ENCODE results near the gene CDC25A. TPM values are rescaled to one million over a fixed set of nuclear protein-coding genes. Genes with fewer than 3 reads are reported as not detected.

The CDC25A gene
- total RNA-seq, 1 experiment from 2014 or later = 35.5 TPM

DNA sequence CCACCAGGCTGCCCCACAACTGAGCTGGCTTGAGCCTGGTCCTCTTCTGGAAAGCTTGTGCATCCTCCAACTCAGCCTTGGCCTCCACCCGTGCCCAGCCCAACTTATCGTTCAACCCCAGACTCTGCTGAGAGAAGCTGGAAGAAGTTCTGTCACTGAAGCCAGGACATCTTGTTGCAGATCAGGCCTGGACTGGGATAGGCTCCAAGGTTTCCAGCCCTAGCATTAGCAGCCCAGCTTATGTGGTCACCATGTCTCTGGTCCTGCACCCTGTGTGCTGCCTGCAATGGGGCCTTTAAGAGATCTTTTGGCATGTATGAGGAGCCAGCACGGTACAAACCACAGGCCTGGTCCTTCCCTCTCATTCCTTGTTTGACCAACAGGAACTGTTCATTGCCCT lies 19.9 kb upstream of the CDC25A start:
- DNase-seq = no peak
- Histone ChIP-seq H3K27me3 (replicated peaks; ENCODE audit: control insufficient read depth, insufficient read depth, low read length) (no peaks in the 10 kb centered on the region), H3K9me3 (no peaks in the 10 kb centered on the region), H3K4me3 (ENCODE audit: low read depth, low read length) (no peak overlapping the region), H3K36me3 (ENCODE audit: control insufficient read depth, insufficient read depth, low read length) (no peaks in the 10 kb centered on the region), H3K4me1 (no peaks in the 10 kb centered on the region)
- ChIA-PET POLR2A (no interaction called here), CTCF (no interaction called here)
- no peaks in the 10 kb centered on the region for H3K36me3 Mint-ChIP-seq (ENCODE audit: insufficient read depth, unreplicated experiment)
- H3K4me3 Mint-ChIP-seq (ENCODE audit: unreplicated experiment) = no peak overlapping the region
- TF ChIP-seq, protein P1, sequence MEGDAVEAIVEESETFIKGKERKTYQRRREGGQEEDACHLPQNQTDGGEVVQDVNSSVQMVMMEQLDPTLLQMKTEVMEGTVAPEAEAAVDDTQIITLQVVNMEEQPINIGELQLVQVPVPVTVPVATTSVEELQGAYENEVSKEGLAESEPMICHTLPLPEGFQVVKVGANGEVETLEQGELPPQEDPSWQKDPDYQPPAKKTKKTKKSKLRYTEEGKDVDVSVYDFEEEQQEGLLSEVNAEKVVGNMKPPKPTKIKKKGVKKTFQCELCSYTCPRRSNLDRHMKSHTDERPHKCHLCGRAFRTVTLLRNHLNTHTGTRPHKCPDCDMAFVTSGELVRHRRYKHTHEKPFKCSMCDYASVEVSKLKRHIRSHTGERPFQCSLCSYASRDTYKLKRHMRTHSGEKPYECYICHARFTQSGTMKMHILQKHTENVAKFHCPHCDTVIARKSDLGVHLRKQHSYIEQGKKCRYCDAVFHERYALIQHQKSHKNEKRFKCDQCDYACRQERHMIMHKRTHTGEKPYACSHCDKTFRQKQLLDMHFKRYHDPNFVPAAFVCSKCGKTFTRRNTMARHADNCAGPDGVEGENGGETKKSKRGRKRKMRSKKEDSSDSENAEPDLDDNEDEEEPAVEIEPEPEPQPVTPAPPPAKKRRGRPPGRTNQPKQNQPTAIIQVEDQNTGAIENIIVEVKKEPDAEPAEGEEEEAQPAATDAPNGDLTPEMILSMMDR (IDR thresholded peaks at IDR 0.05; ENCODE audit: insufficient read depth in 1 of 2, low read depth in 1 of 2, low read length in 1 of 2, severe bottlenecking in 1 of 2, unreplicated experiment in 1 of 2) = no peak
- BruUV-seq (replicated peaks) = no TSS peak
- no peak overlapping the region for H3K27ac Mint-ChIP-seq (ENCODE audit: unreplicated experiment)
- H3K4me1 Mint-ChIP-seq (ENCODE audit: low read depth, unreplicated experiment) = no peaks in the 10 kb centered on the region
- intact Hi-C loops (cut with micrococcal nuclease; ENCODE audit: unreplicated experiment) = no loop called here
- H3K9me3 Mint-ChIP-seq (ENCODE audit: unreplicated experiment) = no peaks in the 10 kb centered on the region
- H3K27me3 Mint-ChIP-seq (ENCODE audit: insufficient read depth, unreplicated experiment) = no peaks in the 10 kb centered on the region

DNA sequence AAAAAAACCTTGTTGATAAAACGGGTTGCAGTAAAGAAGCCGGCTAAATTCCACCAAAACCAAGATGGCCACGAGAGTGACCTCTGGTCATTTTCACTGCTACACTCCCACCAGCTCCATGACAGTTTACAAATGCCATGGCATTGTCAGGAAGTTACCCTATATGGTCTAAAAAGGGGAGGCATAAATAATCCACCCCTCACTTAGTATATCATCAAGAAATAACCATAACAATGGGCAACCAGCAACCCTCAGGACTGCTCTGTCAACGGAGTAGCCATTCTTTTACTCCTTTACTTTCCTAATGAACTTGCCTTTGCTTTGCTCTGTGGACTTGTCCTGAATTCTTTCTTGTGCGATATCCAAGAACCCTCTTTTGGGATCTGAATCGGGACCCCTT lies 14.4 kb upstream of the CDC25A start:
- Histone ChIP-seq H3K9me3 (no peaks in the 10 kb centered on the region), H3K36me3 (ENCODE audit: control insufficient read depth, insufficient read depth, low read length) (no peaks in the 10 kb centered on the region), H3K4me1 (no peaks in the 10 kb centered on the region), H3K4me3 (ENCODE audit: low read depth, low read length) (no peak overlapping the region), H3K27me3 (replicated peaks; ENCODE audit: control insufficient read depth, insufficient read depth, low read length) (no peaks in the 10 kb centered on the region)
- intact Hi-C loops (cut with micrococcal nuclease; ENCODE audit: unreplicated experiment) = no loop called here
- DNase-seq = no peak
- TF ChIP-seq, protein P1 (IDR thresholded peaks at IDR 0.05; ENCODE audit: insufficient read depth in 1 of 2, low read depth in 1 of 2, low read length in 1 of 2, severe bottlenecking in 1 of 2, unreplicated experiment in 1 of 2) = no peak
- Mint-ChIP-seq H3K27me3 (ENCODE audit: insufficient read depth, unreplicated experiment) (no peaks in the 10 kb centered on the region), H3K36me3 (ENCODE audit: insufficient read depth, unreplicated experiment) (no peaks in the 10 kb centered on the region), H3K4me3 (ENCODE audit: unreplicated experiment) (no peak overlapping the region), H3K27ac (ENCODE audit: unreplicated experiment) (no peak overlapping the region), H3K9me3 (ENCODE audit: unreplicated experiment) (no peaks in the 10 kb centered on the region), H3K4me1 (ENCODE audit: low read depth, unreplicated experiment) (no peaks in the 10 kb centered on the region)
- BruUV-seq (replicated peaks) = no TSS peak
- POLR2A ChIA-PET = no interaction called here
- CTCF ChIA-PET = no interaction called here

DNA sequence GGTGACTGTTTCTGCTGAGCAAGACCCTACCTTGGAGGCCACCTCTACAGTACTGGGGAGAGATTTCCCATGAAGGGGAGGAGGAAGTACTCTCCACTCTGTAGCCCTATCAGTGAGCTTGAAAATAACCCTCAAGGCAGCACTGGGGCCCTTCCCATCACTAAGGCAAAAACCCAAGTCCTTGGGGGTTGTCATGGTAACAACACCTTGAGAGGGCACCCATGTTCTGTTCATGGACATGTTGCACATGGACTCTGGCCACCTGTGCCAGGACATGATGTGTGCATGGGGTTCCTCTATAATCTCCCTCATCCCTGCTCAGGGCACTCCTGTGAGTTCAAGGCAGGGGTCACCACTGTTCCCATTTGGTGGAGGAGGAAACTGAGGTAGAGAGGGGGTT lies 10.9 kb upstream of the CDC25A start:
- POLR2A ChIA-PET = no interaction called here
- H3K4me3 ChIP-seq (ENCODE audit: low read depth, low read length) = no peak overlapping the region
- Mint-ChIP-seq H3K36me3 (ENCODE audit: insufficient read depth, unreplicated experiment) (no peaks in the 10 kb centered on the region), H3K27me3 (ENCODE audit: insufficient read depth, unreplicated experiment) (no peaks in the 10 kb centered on the region), H3K4me3 (ENCODE audit: unreplicated experiment) (no peak overlapping the region), H3K9me3 (ENCODE audit: unreplicated experiment) (no peaks in the 10 kb centered on the region), H3K27ac (ENCODE audit: unreplicated experiment) (no peak overlapping the region), H3K4me1 (ENCODE audit: low read depth, unreplicated experiment) (no peaks in the 10 kb centered on the region)
- no peak for DNase-seq
- H3K4me1 ChIP-seq = no peaks in the 10 kb centered on the region
- no TSS peak for BruUV-seq (replicated peaks)
- TF ChIP-seq, protein P1 (IDR thresholded peaks at IDR 0.05; ENCODE audit: insufficient read depth in 1 of 2, low read depth in 1 of 2, low read length in 1 of 2, severe bottlenecking in 1 of 2, unreplicated experiment in 1 of 2) = no peak
- H3K9me3 ChIP-seq = no peaks in the 10 kb centered on the region
- H3K36me3 ChIP-seq (ENCODE audit: control insufficient read depth, insufficient read depth, low read length) = no peaks in the 10 kb centered on the region
- CTCF ChIA-PET = interaction anchor here (0.7 kb wide), 1 partner anchor 237 kb away, joined by 3 read pairs; no protein-coding TSS in a partner anchor
- H3K27me3 ChIP-seq (replicated peaks; ENCODE audit: control insufficient read depth, insufficient read depth, low read length) = no peaks in the 10 kb centered on the region
- intact Hi-C loops (cut with micrococcal nuclease; ENCODE audit: unreplicated experiment) = no loop called here
